A673 (cell line): ENCODE measurements around the gene RASA1.

ENCODE experiments used
- CTCF ChIP-seq: fragments of 300-800, 200-600 bp; sonication (generic); conservative IDR thresholded peaks from 2 replicates; pipeline ENCODE4 v1.5.1; 2017; ENCODE audit warnings: low read depth, mild to moderate bottlenecking, antibody characterized with exemption, low read length, moderate library complexity, mixed read lengths
- EZH2 ChIP-seq: fragments of 200-600 bp; sonication (generic); IDR thresholded peaks from 2 replicates; pipeline ENCODE4 v1.6.1; 2017; ENCODE audit warnings: borderline replicate concordance, low read depth, mild to moderate bottlenecking, mixed read lengths, antibody characterized with exemption, low read length; ENCODE audit not compliant: poor library complexity, severe bottlenecking

GRCh38 chr5:87399720-87400119 is 132.0 kb downstream of the RASA1 start:
- TF ChIP-seq CTCF = no peak
- no peak for TF ChIP-seq EZH2
